GM21390 (cell line): ENCODE measurements around the gene BORCS8.

Experiments used
- ATAC-seq: cut with Tn5 transposase; IDR thresholded peaks from one replicate; pipeline ENCODE4 v1.9.1; 2021; ENCODE audit not compliant: unreplicated experiment

The BORCS8 gene

DNA sequence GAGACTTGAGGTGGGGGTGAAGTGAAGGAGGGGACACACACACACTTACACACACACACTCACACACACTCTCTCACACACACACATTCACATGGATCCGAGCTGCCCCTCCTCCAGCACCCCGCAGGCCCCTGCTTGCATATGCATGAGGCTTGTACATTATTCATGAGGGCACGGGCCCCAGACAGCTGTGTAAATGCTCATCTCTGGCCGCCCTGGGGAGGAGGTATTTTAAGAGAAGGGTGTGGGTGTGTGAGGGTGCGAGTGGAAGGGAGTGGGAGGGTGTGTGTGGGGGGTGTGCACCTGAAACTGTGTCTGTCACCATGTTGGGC is 22.2 kb upstream of the BORCS8 start:
- no peak for ATAC-seq

GRCh38 chr19:19213426-19214158 is 21.6 kb upstream of the BORCS8 start:
- no peak for ATAC-seq

DNA sequence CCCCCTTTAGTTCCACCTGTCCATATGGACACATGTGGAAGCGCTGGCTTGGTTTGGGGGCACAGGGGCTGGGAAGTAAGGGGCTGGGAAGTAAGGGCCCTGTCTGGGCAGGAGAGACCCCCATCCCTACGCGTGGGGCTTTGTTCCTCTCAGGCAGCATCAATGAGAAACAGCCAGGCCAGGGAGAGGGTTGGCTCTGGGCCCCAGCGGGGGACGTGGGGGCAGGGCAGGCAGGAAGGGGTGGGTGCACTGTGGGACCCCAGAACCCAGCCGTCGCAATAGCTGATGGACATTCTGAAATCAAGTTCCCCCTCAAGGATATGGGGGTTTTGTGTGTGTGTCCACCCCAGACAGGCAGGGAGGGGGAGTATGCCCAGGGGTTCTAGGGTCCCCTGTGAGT is 21.0 kb upstream of the BORCS8 start:
- ATAC-seq = no peak

DNA sequence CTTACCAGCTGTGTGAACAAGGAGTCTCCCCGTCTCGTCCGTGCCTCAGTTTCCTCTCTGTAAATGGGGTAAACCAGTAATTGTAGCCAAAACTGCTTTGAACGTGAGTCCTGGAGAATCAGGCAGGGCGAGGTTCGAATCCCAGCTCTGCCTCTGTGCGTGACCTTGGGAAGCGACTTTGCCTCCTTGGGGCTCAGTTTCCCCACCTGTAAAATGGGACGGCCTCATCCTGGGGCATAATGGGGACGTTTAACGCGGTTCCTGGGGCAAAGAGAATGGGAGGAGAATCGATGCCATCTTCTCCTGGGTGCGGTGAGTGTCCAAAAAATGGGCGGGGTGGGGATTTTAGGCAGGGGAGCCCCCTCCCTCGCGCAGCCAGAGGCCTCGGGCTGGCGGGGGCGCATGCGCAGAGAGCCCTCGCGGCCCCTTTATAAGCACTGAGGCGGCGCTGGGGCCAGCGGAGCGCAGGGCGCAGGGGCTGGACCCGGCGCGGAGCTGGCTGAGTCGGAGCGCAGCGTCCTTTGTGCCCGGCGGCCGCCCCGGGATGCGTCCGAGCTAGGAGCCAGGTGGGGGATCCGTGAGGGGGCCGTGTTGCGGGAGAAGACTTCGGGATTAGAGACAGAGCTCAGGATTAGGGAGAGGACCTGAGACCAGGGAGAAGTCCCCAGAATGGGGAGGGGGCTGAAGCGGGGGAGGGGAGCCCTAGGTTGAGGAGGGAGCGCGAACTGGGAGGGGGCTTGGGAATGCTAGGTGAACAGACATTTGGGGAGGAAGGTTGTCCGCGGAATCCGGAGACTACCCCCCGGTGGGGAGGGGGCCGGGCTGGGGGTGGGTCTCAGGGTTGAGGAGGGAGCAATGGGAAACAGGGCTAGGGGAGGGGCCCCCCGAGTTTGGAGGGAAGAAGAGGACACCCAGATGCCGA is 19.8 kb upstream of the BORCS8 start, which contains the start of gene NCAN:
TSS of gene NCAN (plus strand) at position 460 of the 922 bp plus-strand sequence. CDS start 4,996 bp downstream, outside the sequence.
- ATAC-seq = no peak

- no peak for ATAC-seq
Observed at GRCh38 chr19:19209372-19209771, 17.4 kb upstream of the BORCS8 start.

DNA sequence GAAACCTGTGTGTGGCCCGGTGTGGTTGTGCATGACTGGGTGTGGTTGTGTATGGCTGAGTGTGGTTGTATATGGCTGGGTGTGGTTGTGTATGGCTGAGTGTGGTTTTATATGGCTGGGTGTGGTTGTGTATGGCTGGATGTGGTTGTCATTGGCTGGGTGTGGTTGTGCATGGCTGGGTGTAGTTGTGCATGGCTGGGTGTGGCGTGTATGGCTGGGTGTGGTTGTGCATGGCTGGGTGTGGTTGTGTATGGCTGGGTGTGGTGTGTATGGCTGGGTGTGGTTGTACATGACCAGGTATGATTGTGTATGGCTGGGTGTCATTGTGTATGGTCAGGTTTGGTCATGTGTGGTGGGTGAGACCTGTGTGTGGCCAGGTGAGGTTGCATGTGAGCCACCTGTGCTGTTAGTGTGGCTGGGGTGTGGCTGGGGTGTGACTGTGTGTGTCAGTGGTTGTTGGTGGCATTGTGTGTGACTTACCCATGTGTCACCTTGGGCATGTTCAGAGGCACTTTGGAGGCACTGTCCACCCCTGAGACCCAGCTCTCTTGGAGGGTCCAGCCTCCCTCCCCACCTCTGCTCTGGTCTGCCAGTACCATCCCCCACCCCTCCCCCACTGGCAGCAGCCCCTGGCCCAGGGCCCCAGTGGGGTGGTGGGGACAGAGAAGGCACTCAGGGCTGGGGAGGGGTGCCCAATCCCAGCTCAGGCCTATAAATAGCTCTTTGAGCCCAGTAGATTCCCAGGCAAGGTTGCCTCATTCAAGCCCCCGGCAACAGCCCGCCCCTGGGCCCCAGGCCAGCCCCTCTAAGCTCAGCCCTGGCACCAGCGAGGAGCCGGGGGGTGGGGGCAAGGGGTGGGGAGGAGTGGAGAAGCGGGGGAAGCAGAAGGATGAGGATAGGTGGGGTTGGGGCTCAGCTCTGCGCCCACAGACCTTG is 16.0 kb upstream of the BORCS8 start:
- ATAC-seq = no peak

DNA sequence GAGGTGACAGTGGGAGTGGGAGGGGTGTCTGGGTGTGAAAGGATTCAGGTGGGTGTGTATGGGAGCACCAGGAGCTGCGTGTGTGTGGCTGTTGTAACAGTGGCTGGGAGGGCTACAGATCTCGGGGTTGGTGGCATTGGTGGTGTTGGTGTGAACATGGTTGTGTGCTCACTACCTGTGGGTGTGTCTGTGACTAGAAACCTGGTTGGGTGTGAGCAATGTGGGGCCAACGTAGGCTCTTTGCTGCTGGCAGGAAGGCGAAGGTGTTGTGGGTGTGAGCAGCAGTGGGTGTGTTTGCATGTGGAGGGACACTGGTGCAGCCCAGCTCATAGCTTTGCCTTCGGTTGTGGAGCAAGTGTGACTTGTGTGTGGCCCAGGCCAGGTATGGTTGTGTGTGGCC is 15.0 kb upstream of the BORCS8 start:
- ATAC-seq = no peak

- no peak for ATAC-seq
Observed at GRCh38 chr19:19205416-19206410, 13.8 kb upstream of the BORCS8 start.

DNA sequence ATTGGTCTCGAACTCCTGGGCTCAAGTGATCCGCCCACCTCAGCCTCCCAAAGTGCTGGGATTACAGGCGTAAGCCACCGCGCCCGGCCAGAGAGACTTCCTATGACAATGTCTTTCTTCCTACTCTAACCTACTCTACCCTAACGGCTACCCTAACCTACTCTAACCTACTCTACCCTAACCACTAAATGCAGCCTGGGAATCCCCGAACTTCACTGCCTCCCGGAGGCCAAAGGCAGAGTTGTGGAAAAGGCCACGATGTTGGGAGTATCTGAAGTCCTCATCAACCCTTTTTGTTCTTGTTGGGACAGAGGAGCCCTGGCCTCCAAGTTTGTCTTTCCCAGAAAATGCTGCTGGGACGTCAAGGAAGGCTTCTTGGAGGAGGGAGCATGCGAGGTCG is 12.2 kb upstream of the BORCS8 start:
- ATAC-seq = no peak

DNA sequence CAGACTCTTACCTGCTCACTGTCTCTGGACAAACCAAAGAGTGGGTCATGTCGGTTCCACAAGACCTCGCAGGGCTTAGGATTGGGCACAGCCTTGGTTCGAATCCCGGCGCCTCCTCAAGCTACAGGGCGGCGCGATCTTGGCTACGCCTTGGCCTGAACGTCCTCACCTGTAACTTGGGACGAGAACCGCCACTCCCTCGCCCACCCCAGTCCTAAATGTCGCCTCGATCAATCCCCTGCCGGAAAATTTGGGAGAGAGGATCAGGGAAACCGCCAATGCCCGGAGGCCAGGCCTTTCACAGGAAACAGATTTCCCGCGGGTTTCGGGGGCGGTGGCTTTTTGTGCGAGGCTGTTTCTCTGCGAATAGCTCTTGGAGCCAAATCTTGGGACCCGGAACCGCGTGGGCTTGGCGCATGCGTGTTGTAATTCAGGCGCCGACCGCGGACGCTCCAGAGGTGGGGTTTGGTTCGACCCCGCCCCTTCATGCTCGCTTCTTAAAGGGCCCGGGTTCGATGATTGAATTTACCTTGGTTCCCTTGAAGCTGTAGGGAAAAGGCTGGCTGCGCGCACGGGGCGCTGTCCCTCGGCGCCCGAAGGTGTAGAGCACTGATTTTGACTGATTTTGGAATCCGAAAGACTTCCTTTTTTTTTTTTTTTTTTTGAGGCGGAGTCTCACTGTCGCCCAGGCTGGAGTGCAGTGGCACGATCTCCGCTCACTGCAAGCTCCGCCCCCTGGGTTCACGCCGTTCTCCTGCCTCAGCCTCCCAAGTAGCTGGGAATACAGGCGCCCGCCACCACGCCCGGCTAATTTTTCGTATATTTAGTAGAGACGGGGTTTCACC is 11.3 kb upstream of the BORCS8 start, which contains the start of gene NR2C2AP:
TSS of gene NR2C2AP (minus strand) at position 403 of the 845 bp plus-strand sequence. CDS start at position 49, 354 bp downstream.
- peak; percentile 69 for ATAC-seq

DNA sequence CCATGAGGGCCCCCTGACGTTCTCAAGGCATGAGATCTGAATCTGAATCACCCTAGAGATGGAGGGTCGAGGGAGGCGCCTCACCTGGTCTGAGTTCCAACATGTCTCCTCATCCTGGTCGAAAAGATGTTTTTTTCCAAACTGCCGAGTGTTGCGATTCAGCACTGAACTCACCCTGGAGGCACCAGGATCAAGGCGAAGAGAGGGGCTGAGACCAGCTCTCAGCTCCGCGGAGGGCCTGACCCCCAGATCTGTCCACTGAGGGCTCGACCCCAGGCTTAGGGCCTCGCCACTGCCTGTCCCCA is 10.7 kb upstream of the BORCS8 start:
- ATAC-seq = no peak

GRCh38 chr19:19201697-19202630 is 10.0 kb upstream of the BORCS8 start:
- no peak for ATAC-seq

DNA sequence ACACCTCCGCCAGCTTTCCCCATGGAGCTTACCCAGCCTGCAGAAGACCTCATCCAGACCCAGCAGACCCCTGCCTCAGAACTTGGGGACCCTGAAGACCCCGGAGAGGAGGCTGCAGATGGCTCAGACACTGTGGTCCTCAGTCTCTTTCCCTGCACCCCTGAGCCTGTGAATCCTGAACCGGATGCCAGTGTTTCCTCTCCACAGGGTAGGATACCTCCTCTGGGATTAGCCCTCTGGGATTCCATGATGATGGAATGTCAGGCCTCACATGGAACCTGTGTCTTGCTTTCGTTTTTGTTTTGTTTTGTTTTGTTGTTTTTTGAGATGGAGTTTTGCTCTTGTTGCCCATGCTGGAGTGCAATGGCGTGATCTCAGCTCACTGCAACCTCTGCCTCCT is 2.0 kb upstream of the BORCS8 start:
- ATAC-seq = no peak

- ATAC-seq = no peak
Observed at GRCh38 chr19:19192910-19193423, 1.0 kb upstream of the BORCS8 start.

- ATAC-seq = no peak
Observed at GRCh38 chr19:19191768-19192077, 229 bp downstream of the BORCS8 start.

DNA sequence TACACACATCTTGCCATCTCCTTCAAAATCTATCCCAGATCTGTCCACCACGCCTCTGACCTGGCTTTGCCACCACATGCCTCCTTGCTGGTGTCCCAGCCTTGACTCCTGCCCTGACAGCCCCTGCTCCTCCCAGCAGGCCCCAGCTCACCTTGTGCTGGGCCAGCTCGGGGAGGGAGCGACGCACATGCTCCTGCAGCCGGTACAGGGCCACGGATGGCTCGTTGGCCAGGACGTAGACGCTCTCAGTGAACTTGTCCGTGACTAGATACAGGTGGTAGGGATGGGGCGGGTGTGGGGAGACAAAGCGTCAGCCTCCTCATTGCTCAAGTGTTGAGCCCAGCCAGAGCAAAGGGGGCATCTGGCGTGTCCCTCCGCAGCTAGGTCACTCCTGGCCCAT is 5.2 kb downstream of the BORCS8 start:
- no peak for ATAC-seq

GRCh38 chr19:19185853-19186740 is 5.9 kb downstream of the BORCS8 start:
- no peak for ATAC-seq
